Smooth muscle cell (in vitro differentiated cells): ENCODE data around the gene TRIM67. TPM values are rescaled to one million over a fixed set of nuclear protein-coding genes. Genes with fewer than 3 reads are reported as not detected.
"Not testable (repeated sequence)": the region's sequence is repeated elsewhere in the genome, so short reads cannot be mapped to it uniquely, and the experiment has no call there.

Source experiments
- DNase-seq: peaks from one replicate; lab custom pipeline; 2025; ENCODE audit not compliant: unreplicated experiment; lab: John Stamatoyannopoulos, UW
- H2AFZ ChIP-seq: fragments of 200-600 bp; sonication (generic); 2 replicates; pipeline ENCODE4 v1.6.0; 2016; ENCODE audit warnings: antibody characterized with exemption, low read depth, mild to moderate bottlenecking
- H3F3A ChIP-seq: fragments of 200-600 bp; sonication (generic); 2 replicates; pipeline ENCODE4 v1.6.0; 2017; ENCODE audit warnings: antibody characterized with exemption, low read depth
- H3K27ac ChIP-seq: fragments of 200-600 bp; sonication (generic); 2 replicates; pipeline ENCODE4 v1.5.1; 2016; ENCODE audit warnings: low read depth, mild to moderate bottlenecking
- H3K27me3 ChIP-seq: fragments of 200-600 bp; sonication (generic); 2 replicates; pipeline ENCODE4 v1.6.1; 2016; ENCODE audit warnings: low read depth, mild to moderate bottlenecking
- H3K36me3 ChIP-seq: fragments of 200-600 bp; sonication (generic); 2 replicates; pipeline ENCODE4 v1.5.1; 2016; ENCODE audit warnings: low read depth
- H3K4me1 ChIP-seq: fragments of 200-600 bp; sonication (generic); 2 replicates; pipeline ENCODE4 v1.5.1; 2016; ENCODE audit warnings: low read depth
- H3K4me2 ChIP-seq: fragments of 200-600 bp; sonication (generic); 2 replicates; pipeline ENCODE4 v1.6.0; 2016; ENCODE audit warnings: mild to moderate bottlenecking
- H3K4me3 ChIP-seq: fragments of 200-600 bp; sonication (generic); 2 replicates; pipeline ENCODE4 v1.5.1; 2016; ENCODE audit warnings: mild to moderate bottlenecking
- H3K79me2 ChIP-seq: fragments of 200-600 bp; sonication (generic); 2 replicates; pipeline ENCODE4 v1.6.0; 2016; ENCODE audit warnings: low read depth, mild to moderate bottlenecking
- H3K9ac ChIP-seq: fragments of 200-600 bp; sonication (generic); 2 replicates; pipeline ENCODE4 v1.6.0; 2016; ENCODE audit warnings: low read depth
- H3K9me3 ChIP-seq: fragments of 200-600 bp; sonication (generic); replicated peaks from 2 replicates; pipeline ENCODE4 v1.5.1; 2016; ENCODE audit warnings: low read depth
- H4K20me1 ChIP-seq: fragments of 200-600 bp; sonication (generic); 2 replicates; pipeline ENCODE4 v1.6.0; 2016; ENCODE audit warnings: low read depth
- WGBS: methylation state at CpG from one replicate; pipeline ENCODE4 v1.1.7; 2016; ENCODE audit warnings: low lambda C conversion rate; 5-methylcytosine and 5-hydroxymethylcytosine counted together
- polyA plus RNA-seq: library from polyadenylated mRNA; unstranded; fragments of >200 nt; fragmentation: Nextera tagmentation; extraction: Ambion mirVana; gene quantifications from 2 replicates; pipeline ENCODE4 v1.2.1, GENCODE V29; 2016
- total RNA-seq: library from RNA; depleted of rRNA; stranded (reverse); fragments of >200 nt; gene quantifications from 2 replicates; pipeline ENCODE4 v1.2.3, GENCODE V29; 2014
- TF ChIP-seq, protein P1 (sequence below): fragments of 200-600 bp; sonication (generic); IDR thresholded peaks from 2 replicates; pipeline ENCODE4 v1.5.1; 2017; ENCODE audit warnings: borderline replicate concordance, mild to moderate bottlenecking, antibody characterized with exemption; ENCODE audit not compliant: insufficient read depth, poor library complexity, severe bottlenecking

TRIM67 gene
- total and polyA plus RNA-seq, 2 experiments from 2014 or later = 0.04 to 0.25 TPM

DNA sequence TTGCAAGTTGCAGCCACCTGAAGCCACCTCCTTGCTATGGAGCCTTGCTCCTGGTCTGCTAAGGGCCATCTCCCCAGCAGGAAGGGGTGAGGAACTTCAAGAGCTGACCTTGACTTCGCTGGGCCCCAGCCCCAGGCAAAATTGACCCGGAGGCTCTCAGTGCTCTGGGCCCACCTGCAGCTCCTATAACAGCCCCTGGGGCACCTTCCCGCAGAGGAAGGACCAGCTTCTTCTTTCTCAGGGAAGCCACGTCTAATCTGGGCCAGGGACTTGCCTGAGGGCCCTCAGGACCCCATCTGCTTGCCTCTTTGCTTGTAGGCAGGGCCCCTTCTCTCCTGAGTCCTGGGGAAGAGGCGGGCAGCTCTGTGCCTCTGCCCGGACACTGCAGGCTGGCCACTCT lies 48.3 kb downstream of the TRIM67 start:
- peaks cover 34% of the 10 kb centered on the region for H3K27me3 ChIP-seq
- H3K79me2 ChIP-seq = no peaks in the 10 kb centered on the region
- no peaks in the 10 kb centered on the region for H4K20me1 ChIP-seq
- no peak for DNase-seq
- H3K27ac ChIP-seq = no peak overlapping the region
- no peak overlapping the region for H3K4me3 ChIP-seq
- H3K4me1 ChIP-seq = peaks cover 3% of the 10 kb centered on the region
- no peaks in the 10 kb centered on the region for H3K9me3 ChIP-seq
- no peaks in the 10 kb centered on the region for H3F3A ChIP-seq
- no peak overlapping the region for H3K9ac ChIP-seq
- no peaks in the 10 kb centered on the region for H3K36me3 ChIP-seq
- H3K4me2 ChIP-seq = no peak overlapping the region
- WGBS = 82% methylated on average over 6 of the region's 6 CpGs
- TF ChIP-seq, protein P1, sequence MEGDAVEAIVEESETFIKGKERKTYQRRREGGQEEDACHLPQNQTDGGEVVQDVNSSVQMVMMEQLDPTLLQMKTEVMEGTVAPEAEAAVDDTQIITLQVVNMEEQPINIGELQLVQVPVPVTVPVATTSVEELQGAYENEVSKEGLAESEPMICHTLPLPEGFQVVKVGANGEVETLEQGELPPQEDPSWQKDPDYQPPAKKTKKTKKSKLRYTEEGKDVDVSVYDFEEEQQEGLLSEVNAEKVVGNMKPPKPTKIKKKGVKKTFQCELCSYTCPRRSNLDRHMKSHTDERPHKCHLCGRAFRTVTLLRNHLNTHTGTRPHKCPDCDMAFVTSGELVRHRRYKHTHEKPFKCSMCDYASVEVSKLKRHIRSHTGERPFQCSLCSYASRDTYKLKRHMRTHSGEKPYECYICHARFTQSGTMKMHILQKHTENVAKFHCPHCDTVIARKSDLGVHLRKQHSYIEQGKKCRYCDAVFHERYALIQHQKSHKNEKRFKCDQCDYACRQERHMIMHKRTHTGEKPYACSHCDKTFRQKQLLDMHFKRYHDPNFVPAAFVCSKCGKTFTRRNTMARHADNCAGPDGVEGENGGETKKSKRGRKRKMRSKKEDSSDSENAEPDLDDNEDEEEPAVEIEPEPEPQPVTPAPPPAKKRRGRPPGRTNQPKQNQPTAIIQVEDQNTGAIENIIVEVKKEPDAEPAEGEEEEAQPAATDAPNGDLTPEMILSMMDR = no peak
- no peak overlapping the region for H2AFZ ChIP-seq

DNA sequence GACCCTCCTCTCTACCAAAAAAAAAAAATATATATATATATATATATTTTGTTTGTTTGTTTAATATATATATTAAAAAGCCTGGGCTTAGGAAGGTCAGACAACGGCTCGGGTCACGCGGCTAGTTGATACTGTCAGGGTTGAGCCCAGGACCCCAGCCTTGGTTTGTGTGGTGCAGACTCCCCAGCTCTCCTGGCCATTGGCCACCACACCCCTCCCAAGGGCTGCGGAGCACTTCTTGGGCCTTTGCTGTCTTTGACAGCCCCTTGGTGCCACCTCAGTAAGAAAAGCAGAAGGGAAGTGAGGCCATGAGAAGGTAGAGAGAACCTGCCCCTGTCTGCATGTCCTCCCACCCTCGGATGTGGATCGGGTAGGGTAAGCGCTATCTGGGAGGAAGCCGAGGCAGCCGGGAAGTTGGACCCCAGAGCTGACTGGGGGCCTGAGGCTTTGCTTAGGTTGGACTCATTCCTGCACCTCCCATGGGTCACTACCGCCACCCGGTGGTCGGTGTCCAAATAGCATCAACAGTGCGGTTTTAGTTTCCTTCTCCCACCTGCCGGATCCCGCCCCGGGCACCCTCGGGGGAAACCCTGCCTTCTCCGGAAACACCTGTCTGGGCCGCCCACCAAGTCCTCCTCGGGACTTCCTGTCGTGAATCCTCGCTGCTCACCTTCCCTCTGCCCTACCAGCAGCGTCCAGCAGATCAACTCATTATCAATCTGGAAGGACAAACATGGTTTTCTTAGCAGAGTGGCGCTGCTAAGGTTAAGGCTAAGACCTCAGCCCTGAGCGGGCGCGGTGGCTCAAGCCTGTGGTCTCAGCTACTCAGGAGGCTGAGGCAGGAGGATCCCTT lies 49.4 kb downstream of the TRIM67 start:
- peak overlapping the region; percentile 48 for H3K4me3 ChIP-seq
- TF ChIP-seq, protein P1 = peak; percentile 96
- peak overlapping the region; percentile 90 for H3K4me2 ChIP-seq
- H3K36me3 ChIP-seq = no peaks in the 10 kb centered on the region
- H3K27ac ChIP-seq = no peak overlapping the region
- peaks cover 3% of the 10 kb centered on the region for H3K4me1 ChIP-seq
- H3K9me3 ChIP-seq = no peaks in the 10 kb centered on the region
- peaks cover 42% of the 10 kb centered on the region for H3K27me3 ChIP-seq
- H3K9ac ChIP-seq = no peak overlapping the region
- peak; percentile 50 for DNase-seq
- H3F3A ChIP-seq = no peaks in the 10 kb centered on the region
- H2AFZ ChIP-seq = no peak overlapping the region
- no peaks in the 10 kb centered on the region for H4K20me1 ChIP-seq
- 22% methylated on average over 28 of the region's 28 CpGs for WGBS
- no peaks in the 10 kb centered on the region for H3K79me2 ChIP-seq

DNA sequence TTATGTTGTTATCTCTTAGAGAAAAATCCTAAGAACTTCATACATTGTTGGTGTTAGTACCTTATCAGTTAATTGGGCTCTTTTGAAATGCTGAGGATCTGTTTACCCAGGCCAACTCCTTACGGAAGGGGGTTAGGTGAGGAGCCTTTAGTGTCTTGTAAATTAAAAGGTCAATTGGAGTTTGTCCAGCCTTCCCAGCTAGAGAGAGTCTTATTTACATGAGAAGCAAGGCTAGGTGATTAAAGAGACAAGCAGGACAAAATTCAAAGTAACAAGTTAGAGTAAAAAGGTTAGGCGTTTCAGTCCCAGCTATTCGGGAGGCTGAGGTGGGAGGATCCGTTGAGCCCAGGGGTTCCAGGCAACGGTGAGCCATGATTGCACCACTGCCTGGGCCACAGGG lies 50.4 kb downstream of the TRIM67 start:
- WGBS = 38% methylated on average over 5 of the region's 5 CpGs
- H3K27me3 ChIP-seq = peaks cover 48% of the 10 kb centered on the region
- H3K4me1 ChIP-seq, DNase-seq, H3K36me3 ChIP-seq, H4K20me1 ChIP-seq, H2AFZ ChIP-seq, H3F3A ChIP-seq, H3K79me2 ChIP-seq, H3K9me3 ChIP-seq, H3K4me2 ChIP-seq, H3K27ac ChIP-seq, H3K9ac ChIP-seq: not testable (repeated sequence)
- H3K4me3 ChIP-seq = peak overlapping the region; percentile 48

DNA sequence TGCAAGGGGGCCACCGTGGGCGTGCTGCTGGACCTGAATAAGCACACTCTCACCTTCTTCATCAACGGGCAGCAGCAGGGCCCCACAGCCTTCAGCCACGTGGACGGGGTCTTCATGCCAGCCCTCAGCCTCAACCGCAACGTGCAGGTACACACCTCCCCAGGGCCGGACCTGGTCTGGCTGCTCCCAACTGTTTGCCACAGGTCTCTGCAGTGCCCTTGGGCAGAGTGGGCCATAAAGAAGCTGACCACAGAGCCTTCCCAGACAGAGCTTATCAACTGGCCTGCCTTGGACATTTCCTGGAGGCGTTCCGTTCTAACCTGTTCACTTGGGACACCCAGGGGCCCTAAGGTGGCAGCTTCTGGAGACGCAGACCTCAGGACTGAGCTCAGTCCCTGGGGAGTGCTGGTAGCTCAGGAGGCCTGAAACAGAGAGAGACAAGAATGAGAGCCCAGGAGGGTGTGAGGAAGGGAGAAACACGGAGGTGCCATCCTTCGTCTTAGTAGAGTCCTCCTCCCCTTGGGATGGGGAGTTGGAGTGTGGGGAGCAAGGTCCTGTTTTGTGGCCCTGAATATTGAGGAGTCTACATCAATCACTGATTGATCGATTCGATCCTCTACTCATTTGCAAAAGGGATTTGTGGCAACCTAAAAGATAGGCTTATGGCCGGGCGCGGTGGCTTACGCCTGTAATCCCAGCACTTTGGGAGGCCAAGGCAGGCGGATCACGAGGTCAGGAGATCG lies 52.1 kb downstream of the TRIM67 start:
- Histone ChIP-seq H2AFZ (no peak overlapping the region), H3K36me3 (no peaks in the 10 kb centered on the region), H3K27me3 (peaks cover 56% of the 10 kb centered on the region), H3K9ac (no peak overlapping the region), H3K4me1 (peaks cover 3% of the 10 kb centered on the region), H3K4me3 (no peak overlapping the region), H3K9me3 (no peaks in the 10 kb centered on the region), H4K20me1 (no peaks in the 10 kb centered on the region), H3F3A (no peaks in the 10 kb centered on the region), H3K79me2 (no peaks in the 10 kb centered on the region), H3K27ac (no peak overlapping the region), H3K4me2 (no peak overlapping the region)
- WGBS = 91% methylated on average over 21 of the region's 22 CpGs
- TF ChIP-seq, protein P1 = no peak
- DNase-seq = no peak
